PC-3 (cell line): Measurements from ENCODE around the gene ICAM2. TPM values are rescaled to one million over a fixed set of nuclear protein-coding genes. Genes with fewer than 3 reads are reported as not detected.

Experiments
- ATAC-seq: fragments of 200-7000 bp; cut with Tn5 transposase; 2 replicates; pipeline ENCODE4 v1.9.1; 2020; ENCODE audit warnings: mild to moderate bottlenecking, moderate library complexity
- BruUV-seq: library from RNA; stranded (reverse); fragments of 400-500 nt; replicated peaks from 2 replicates; lab custom pipeline; 2021; lab: Mats Ljungman, UMichigan
- CTCF ChIA-PET: fragments of 300-600 bp; sonication (Branson Sonifier 250); formaldehyde crosslinking; loops from one replicate; lab custom pipeline; 2022; ENCODE audit warnings: antibody characterized with exemption; lab: Charles Lee
- POLR2A ChIA-PET: fragments of 300-600 bp; sonication (Branson Sonifier 250); formaldehyde crosslinking; loops from one replicate; lab custom pipeline; 2022; ENCODE audit warnings: antibody characterized with exemption; ENCODE audit not compliant: unreplicated experiment; lab: Charles Lee
- DNase-seq: peaks from one replicate; pipeline ENCODE4 v3.0.0-alpha.2; 2015
- H2AFZ ChIP-seq: fragments of 300-600 bp; sonication (generic); 2 replicates; pipeline ENCODE4 v1.6.0; 2016; ENCODE audit warnings: antibody characterized with exemption, low read length
- H3F3A ChIP-seq: fragments of 300-600 bp; sonication (generic); one replicate; pipeline ENCODE4 v1.6.0; 2017; ENCODE audit warnings: antibody characterized with exemption, low read length, control low read depth, mild to moderate bottlenecking; ENCODE audit not compliant: unreplicated experiment
- H3K27ac ChIP-seq: fragments of 300-600 bp; sonication (generic); 2 replicates; pipeline ENCODE4 v1.5.1; 2016; ENCODE audit warnings: mild to moderate bottlenecking, low read length
- H3K27me3 ChIP-seq: fragments of 300-600 bp; sonication (generic); 2 replicates; pipeline ENCODE4 v1.6.1; 2016; ENCODE audit warnings: low read length, mixed read lengths
- H3K36me3 ChIP-seq: fragments of 300-600 bp; sonication (generic); 2 replicates; pipeline ENCODE4 v1.6.1; 2016; ENCODE audit warnings: low read depth, mixed run types, low read length, mixed read lengths
- H3K4me1 ChIP-seq: fragments of 300-600 bp; sonication (generic); 2 replicates; pipeline ENCODE4 v1.5.1; 2016; ENCODE audit warnings: low read length; ENCODE audit not compliant: insufficient read depth
- H3K4me2 ChIP-seq: fragments of 300-600 bp; sonication (generic); 2 replicates; pipeline ENCODE4 v1.6.0; 2016; ENCODE audit warnings: low read length
- H3K4me3 ChIP-seq: fragments of 300-600 bp; sonication (generic); 2 replicates; pipeline ENCODE4 v1.5.1; 2016; ENCODE audit warnings: mild to moderate bottlenecking, low read length, mixed read lengths
- H3K79me2 ChIP-seq: fragments of 300-600 bp; sonication (generic); 2 replicates; pipeline ENCODE4 v1.6.1; 2017; ENCODE audit warnings: low read length, mixed read lengths
- H3K9ac ChIP-seq: fragments of 300-600 bp; sonication (generic); 2 replicates; pipeline ENCODE4 v1.6.0; 2016; ENCODE audit warnings: mild to moderate bottlenecking, low read length
- H3K9me2 ChIP-seq: fragments of 300-600 bp; sonication (generic); replicated peaks from 2 replicates; pipeline ENCODE4 v1.6.1; 2016; ENCODE audit warnings: mixed run types, low read length, mixed read lengths
- H3K9me3 ChIP-seq: fragments of 300-600 bp; sonication (generic); 2 replicates; pipeline ENCODE4 v1.6.1; 2016; ENCODE audit warnings: low read length, mixed read lengths
- H4K20me1 ChIP-seq: fragments of 300-600 bp; sonication (generic); 2 replicates; pipeline ENCODE4 v1.6.1; 2016; ENCODE audit warnings: low read length, mixed read lengths
- CTCF ChIP-seq: fragments of 300-600 bp; sonication (generic); conservative IDR thresholded peaks from 2 replicates; pipeline ENCODE4 v1.5.1; 2017; ENCODE audit warnings: antibody characterized with exemption, low read depth, mild to moderate bottlenecking, low read length
- EZH2 ChIP-seq: fragments of 300-600 bp; sonication (generic); IDR thresholded peaks from one replicate; pipeline ENCODE4 v1.6.1; 2017; ENCODE audit warnings: antibody characterized with exemption, mild to moderate bottlenecking, low read length; ENCODE audit not compliant: unreplicated experiment
- EZH2phosphoT487 ChIP-seq: fragments of 300-600 bp; sonication (generic); IDR thresholded peaks from 2 replicates; pipeline ENCODE4 v1.6.1; 2018; ENCODE audit warnings: mild to moderate bottlenecking, antibody characterized with exemption, low read length, borderline replicate concordance
- intact Hi-C: fragments of 100-400 bp; cut with micrococcal nuclease; formaldehyde crosslinking; loops from 2 replicates; pipeline ENCODE4 v1.9.0; 2023
- total RNA-seq: library from RNA; depleted of rRNA; stranded (reverse); fragments of >200 nt; gene quantifications from 2 replicates; pipeline ENCODE4 v1.2.3, GENCODE V29; 2014

ICAM2 gene
- total RNA-seq, 1 experiment from 2014 or later: not detected

GRCh38 chr17:64005734-64006167, 14.7 kb downstream of the ICAM2 start:
- Histone ChIP-seq H3K9me2 (no peaks in the 10 kb centered on the region), H3K27ac (peak overlapping the region; percentile 17; the same call in 1 of the 2 replicates), H3K4me3 (peak overlapping the region; percentile 18; the same call in 1 of the 2 replicates), H4K20me1 (no peaks in the 10 kb centered on the region), H3F3A (no peaks in the 10 kb centered on the region), H3K27me3 (no peaks in the 10 kb centered on the region), H3K36me3 (no peaks in the 10 kb centered on the region), H3K4me2 (peak overlapping the region; percentile 69), H3K9ac (no peak overlapping the region), H3K9me3 (peaks cover 5% of the 10 kb centered on the region; the same call in 1 of the 2 replicates), H3K4me1 (peaks cover 50% of the 10 kb centered on the region), H3K79me2 (no peaks in the 10 kb centered on the region), H2AFZ (peak overlapping the region; percentile 49)
- ATAC-seq: peak; percentile 88
- POLR2A ChIA-PET: interaction anchor here (0.5 kb wide), 1 partner anchor 914 kb away, joined by 3 read pairs; the partner anchor contains the start of gene LRRC37A3
- CTCF ChIA-PET: interaction anchor here (0.6 to 1.6 kb wide), 5 partner anchors 36 to 128 kb away, joined by 3 to 8 read pairs (median 3); no protein-coding TSS in a partner anchor
- no peak for TF ChIP-seq EZH2phosphoT487
- no peak for TF ChIP-seq EZH2
- TF ChIP-seq CTCF: no peak
- DNase-seq: peak; percentile 92
- no TSS peak for BruUV-seq
- intact Hi-C loops: no loop called here

GRCh38 chr17:64004903-64005733, 15.3 kb downstream of the ICAM2 start:
- Histone ChIP-seq H3K36me3 (no peaks in the 10 kb centered on the region), H3K27ac (peak overlapping the region; percentile 17; the same call in 1 of the 2 replicates), H3K9ac (no peak overlapping the region), H3K4me1 (peaks cover 48% of the 10 kb centered on the region), H3K4me2 (peak overlapping the region; percentile 69), H3K79me2 (no peaks in the 10 kb centered on the region), H3K27me3 (no peaks in the 10 kb centered on the region), H4K20me1 (no peaks in the 10 kb centered on the region), H3K9me3 (peaks cover 1% of the 10 kb centered on the region; the same call in 1 of the 2 replicates), H3K4me3 (peak overlapping the region; percentile 18; the same call in 1 of the 2 replicates), H3K9me2 (no peaks in the 10 kb centered on the region), H2AFZ (peak overlapping the region; percentile 49), H3F3A (no peaks in the 10 kb centered on the region)
- intact Hi-C loops: no loop called here
- ChIA-PET POLR2A (no interaction called here), CTCF (interaction anchor here (0.7 to 0.9 kb wide), 2 partner anchors 56 to 128 kb away, joined by 3 to 6 read pairs; no protein-coding TSS in a partner anchor)
- no TSS peak for BruUV-seq
- ATAC-seq (peak; percentile 2; the same call in 1 of the 2 replicates), DNase-seq (no peak)
- TF ChIP-seq EZH2: no peak
- no peak for TF ChIP-seq EZH2phosphoT487

GRCh38 chr17:64004218-64004770, 16.1 kb downstream of the ICAM2 start:
- no peak overlapping the region for H3K4me2 ChIP-seq
- ATAC-seq: no peak
- H3K9ac ChIP-seq: no peak overlapping the region
- no peak for DNase-seq
- CTCF ChIA-PET: no interaction called here
- peaks cover 39% of the 10 kb centered on the region for H3K4me1 ChIP-seq
- intact Hi-C loops: no loop called here
- no peaks in the 10 kb centered on the region for H3F3A ChIP-seq
- H3K27ac ChIP-seq: no peak overlapping the region
- H3K9me3 ChIP-seq: no peaks in the 10 kb centered on the region
- no peak overlapping the region for H2AFZ ChIP-seq
- POLR2A ChIA-PET: no interaction called here
- no peaks in the 10 kb centered on the region for H3K79me2 ChIP-seq
- no peaks in the 10 kb centered on the region for H4K20me1 ChIP-seq
- no peaks in the 10 kb centered on the region for H3K36me3 ChIP-seq
- no peaks in the 10 kb centered on the region for H3K9me2 ChIP-seq
- TF ChIP-seq EZH2 (no peak), EZH2phosphoT487 (no peak), CTCF (no peak)
- no peaks in the 10 kb centered on the region for H3K27me3 ChIP-seq
- no TSS peak for BruUV-seq
- no peak overlapping the region for H3K4me3 ChIP-seq
